ENCODE results near the gene SCTR.

Gene SCTR

DNA sequence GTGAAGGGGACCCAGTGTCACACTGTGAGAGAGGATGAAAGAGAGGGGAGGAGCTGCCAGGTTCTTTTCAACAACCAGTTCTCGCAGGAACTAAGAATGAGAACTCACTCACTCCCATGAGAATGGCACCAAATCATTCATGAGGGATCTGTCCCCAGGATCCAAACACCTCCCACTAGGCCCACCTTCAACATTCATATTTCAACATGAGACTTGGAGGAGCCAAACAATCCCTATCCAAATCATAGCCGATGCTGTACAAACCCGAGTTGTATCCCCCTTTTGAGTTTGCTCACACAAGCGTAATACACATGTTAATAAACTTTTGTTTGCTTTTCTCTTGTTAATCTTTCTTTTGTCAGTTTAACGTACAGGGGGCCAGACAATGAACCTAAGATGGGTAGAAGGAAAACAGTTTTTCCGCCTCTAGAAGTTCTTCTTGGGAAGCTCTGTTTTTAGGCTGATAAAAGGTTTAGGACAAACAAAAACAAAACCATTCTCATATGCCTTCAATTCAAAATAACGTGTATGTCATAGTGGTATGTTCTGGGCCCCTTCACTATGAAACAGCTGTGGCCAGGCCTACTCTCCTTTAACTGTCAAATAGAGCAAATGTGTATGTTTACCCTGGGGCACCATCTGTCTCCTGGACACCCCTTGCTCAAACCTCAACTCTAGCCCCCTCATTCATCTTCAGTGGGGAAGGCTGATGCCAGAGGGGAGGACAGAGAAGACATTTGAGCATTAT lies 101.7 kb downstream of the SCTR start:
- TF ChIP-seq CTCF (IDR thresholded peaks at IDR 0.05): no peak

DNA sequence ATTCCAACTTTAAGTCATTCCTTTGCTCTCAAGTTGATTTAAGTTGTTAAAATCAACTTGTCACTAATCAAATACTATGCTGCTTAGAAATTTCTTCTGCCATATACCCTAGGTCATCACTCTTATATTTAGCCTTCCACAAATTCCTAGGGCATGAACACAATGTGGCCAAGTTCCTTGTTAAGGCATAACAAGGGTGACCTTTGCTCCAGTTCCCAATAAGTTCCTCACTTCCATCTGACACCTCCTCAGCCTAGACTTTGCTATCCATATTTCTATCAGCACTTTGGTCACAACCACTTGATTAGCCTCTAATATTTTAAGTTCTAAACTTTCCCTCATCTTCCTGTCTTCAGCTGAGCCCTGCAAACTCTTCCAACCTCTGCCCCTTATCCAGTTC lies 102.5 kb downstream of the SCTR start:
- no peak for TF ChIP-seq CTCF (IDR thresholded peaks at IDR 0.05)

DNA sequence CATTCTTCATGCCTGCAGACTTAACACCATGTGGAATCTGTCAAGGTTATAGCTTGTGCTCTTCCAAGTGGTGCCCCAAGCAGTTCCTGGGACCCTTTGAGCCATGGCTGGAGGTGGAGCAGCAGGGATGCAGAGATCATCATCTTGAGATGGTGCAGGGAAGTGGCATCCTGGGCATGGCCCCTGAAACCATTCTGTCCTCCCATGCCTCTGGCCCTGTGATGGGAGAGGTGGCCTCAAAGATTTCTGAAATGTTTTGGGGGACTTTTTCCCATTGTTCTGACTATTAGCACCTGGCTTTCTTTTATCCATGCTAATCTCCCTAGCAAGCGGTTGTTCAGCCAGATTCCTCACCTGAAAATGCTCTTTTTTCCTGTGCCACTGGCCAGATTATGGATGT lies 103.0 kb downstream of the SCTR start:
- TF ChIP-seq CTCF (IDR thresholded peaks at IDR 0.05): no peak

GRCh38 chr2:119419803-119420508 lies 104.3 kb downstream of the SCTR start:
- TF ChIP-seq CTCF (IDR thresholded peaks at IDR 0.05): no peak

DNA sequence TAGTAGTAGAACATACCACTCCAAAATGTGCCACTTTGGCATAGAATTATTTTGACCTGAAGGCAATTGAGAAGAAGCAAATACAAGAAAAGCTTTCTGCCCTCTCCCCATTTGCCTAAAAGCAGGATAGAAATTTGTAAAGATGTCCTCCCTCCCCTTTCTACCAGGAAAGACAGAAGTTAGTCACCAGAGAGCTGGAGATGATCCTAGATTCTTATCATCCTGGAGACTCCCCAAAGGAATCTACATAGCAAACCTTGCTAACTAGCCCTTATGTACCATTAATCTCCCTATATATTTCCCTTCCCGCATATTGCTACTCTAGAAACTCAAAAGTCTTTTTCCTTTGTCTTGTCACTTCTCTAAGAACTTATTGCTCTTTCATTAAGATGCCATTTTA lies 105.2 kb downstream of the SCTR start:
- TF ChIP-seq CTCF (IDR thresholded peaks at IDR 0.05): no peak

DNA sequence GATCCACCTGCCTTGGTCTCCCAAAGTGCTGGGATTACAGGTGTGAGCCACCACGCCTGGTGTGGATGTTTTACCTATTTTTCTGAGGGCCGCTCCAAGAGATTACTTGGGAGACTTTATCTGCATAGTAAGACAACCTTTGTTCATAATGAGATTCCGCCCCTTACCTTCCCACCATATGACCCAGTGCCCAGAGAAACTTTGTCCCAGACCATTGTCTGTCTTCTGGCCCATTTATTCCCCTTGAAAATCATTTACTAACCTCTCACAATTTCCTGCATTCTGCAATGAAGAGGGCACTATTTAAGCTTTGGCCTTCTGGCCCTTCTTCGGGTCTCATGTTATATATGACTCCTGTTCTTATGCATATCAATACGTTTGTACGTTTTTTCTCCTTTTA lies 106.4 kb downstream of the SCTR start:
- TF ChIP-seq CTCF (IDR thresholded peaks at IDR 0.05): no peak

GRCh38 chr2:119416299-119416923 lies 107.9 kb downstream of the SCTR start:
- no peak for TF ChIP-seq CTCF (IDR thresholded peaks at IDR 0.05)

Data from LNCAP (cell line).